ENCODE results near the gene ZNF236.

GRCh38 chr18:76914796-76915195 is 92.4 kb downstream of the ZNF236 start:
- TF ChIP-seq CTCF (IDR thresholded peaks at IDR 0.05), result no peak
- TF ChIP-seq POLR2A (IDR thresholded peaks at IDR 0.05), result no peak
